Lung (tissue), 12 donors: ENCODE results near the gene POLE. TPM values are rescaled to one million over a fixed set of nuclear protein-coding genes. Genes with fewer than 3 reads are reported as not detected.

Experiments
- ATAC-seq: fragments of 200-7000 bp; cut with Tn5 transposase; one replicate; pipeline ENCODE4 v1.9.1; 2020; ENCODE audit warnings: moderate number of reproducible peaks; ENCODE audit not compliant: insufficient read depth, low FRiP score
- DNase-seq, 3 donors: peaks; one replicate each; pipeline ENCODE4 v3.0.0-alpha.2; 2013 to 2017
- H3K27ac ChIP-seq, 2 donors: one replicate each; pipeline ENCODE4 v1.5.1; 2013; ENCODE audit warnings: mild to moderate bottlenecking in 2 of 2, moderate library complexity in 2 of 2, control low read depth in 1 of 2, inconsistent platforms in 1 of 2, low read depth in 1 of 2, low read length in 1 of 2
- H3K27me3 ChIP-seq, 3 donors: one replicate each; pipeline ENCODE4 v1.5.1; 2013; ENCODE audit warnings: low read length in 2 of 3; ENCODE audit not compliant: control insufficient read depth in 3 of 3, insufficient read depth in 3 of 3
- H3K36me3 ChIP-seq, 4 donors: one replicate each; pipeline ENCODE4 v1.5.1; 2013; ENCODE audit warnings: low read length in 4 of 4, mild to moderate bottlenecking in 1 of 4, moderate library complexity in 1 of 4; ENCODE audit not compliant: control insufficient read depth in 4 of 4, insufficient read depth in 4 of 4
- H3K4me1 ChIP-seq, 5 donors: one replicate each; pipeline ENCODE4 v1.5.1; 2013; ENCODE audit warnings: low read length in 5 of 5, mild to moderate bottlenecking in 2 of 5, moderate library complexity in 1 of 5; ENCODE audit not compliant: control insufficient read depth in 5 of 5, insufficient read depth in 5 of 5
- H3K4me3 ChIP-seq: one replicate; pipeline ENCODE4 v1.5.1; 2013; ENCODE audit warnings: mild to moderate bottlenecking, control low read depth, moderate library complexity
- H3K9ac ChIP-seq, 2 donors: one replicate each; pipeline ENCODE4 v1.5.1; 2013; ENCODE audit warnings: low read length in 2 of 2, control low read depth in 1 of 2; ENCODE audit not compliant: insufficient read depth in 1 of 2
- H3K9me3 ChIP-seq, 4 donors: one replicate each; pipeline ENCODE4 v1.5.1; 2013; ENCODE audit warnings: low read length in 3 of 4, mild to moderate bottlenecking in 1 of 4, moderate library complexity in 1 of 4; ENCODE audit not compliant: control insufficient read depth in 4 of 4, insufficient read depth in 3 of 4
- WGBS, 2 donors: extraction: QIAGEN DNeasy Blood & Tissue Kit; methylation state at CpG; one replicate each; pipeline ENCODE4 v1.1.7; 2013; 5-methylcytosine and 5-hydroxymethylcytosine counted together
- polyA plus RNA-seq, 2 donors: library from polyadenylated mRNA; stranded (reverse); fragments of 200-250 nt; gene quantifications; one replicate each; pipeline ENCODE4 v1.2.1, GENCODE V29; 2013
- total RNA-seq, 2 donors: library from RNA; depleted of rRNA in 1 of 2; stranded (reverse); fragments of >200 nt in 1 of 2; gene quantifications; one replicate each; pipeline ENCODE4 v1.2.1, GENCODE V29; 2014 to 2021
- TF ChIP-seq, protein P1 (sequence below): IDR thresholded peaks from 2 replicates; pipeline ENCODE4 v1.5.1; 2012; ENCODE audit warnings: mild to moderate bottlenecking; ENCODE audit errors: control extremely low read depth, extremely low read depth
- donor health status: control.
- donor health status: control.
- donor health status: Bipolar disorder and iron deficiency.
- donor health status: healthy.
- donor health status: DM: yes; HTN: yes; CAD: no.

The POLE gene
- total and polyA plus RNA-seq, 4 donors = 9.3 to 49.9 (median 25.3) TPM

DNA sequence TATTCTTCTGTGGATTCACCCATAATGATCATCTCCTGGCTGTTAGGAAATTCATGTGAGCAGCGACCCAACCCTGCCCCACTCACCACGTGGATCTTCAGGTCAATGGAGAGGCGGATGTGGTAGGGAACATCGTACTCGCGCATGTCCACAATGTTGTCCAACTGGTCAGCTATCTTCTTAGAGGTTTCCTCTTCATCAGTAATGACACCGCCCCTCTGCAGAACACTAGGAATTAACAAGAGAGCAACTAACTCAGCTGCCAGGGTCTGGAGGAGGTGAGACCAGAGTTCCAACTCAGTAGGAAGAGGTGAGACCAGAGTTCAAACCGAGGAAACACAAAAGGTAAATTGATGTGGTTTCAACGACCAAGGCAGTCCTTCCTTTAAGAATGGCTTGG, 9.7 kb downstream of the POLE start:
- 92% methylated on average over 9 of the region's 9 CpGs for WGBS, 2 donors

GRCh38 chr12:132675757-132676432, 11.2 kb downstream of the POLE start:
- 95 to 97% methylated on average over 14 of the region's 14 CpGs for WGBS, 2 donors
- H3K36me3 ChIP-seq = peaks cover 10 to 49% (median 21%) of the 10 kb centered on the region in 4 donors
- no peak overlapping the region for H3K27ac ChIP-seq
- H3K9ac ChIP-seq = no peak overlapping the region
- H3K27me3 ChIP-seq = no peaks in the 10 kb centered on the region
- TF ChIP-seq, protein P1, sequence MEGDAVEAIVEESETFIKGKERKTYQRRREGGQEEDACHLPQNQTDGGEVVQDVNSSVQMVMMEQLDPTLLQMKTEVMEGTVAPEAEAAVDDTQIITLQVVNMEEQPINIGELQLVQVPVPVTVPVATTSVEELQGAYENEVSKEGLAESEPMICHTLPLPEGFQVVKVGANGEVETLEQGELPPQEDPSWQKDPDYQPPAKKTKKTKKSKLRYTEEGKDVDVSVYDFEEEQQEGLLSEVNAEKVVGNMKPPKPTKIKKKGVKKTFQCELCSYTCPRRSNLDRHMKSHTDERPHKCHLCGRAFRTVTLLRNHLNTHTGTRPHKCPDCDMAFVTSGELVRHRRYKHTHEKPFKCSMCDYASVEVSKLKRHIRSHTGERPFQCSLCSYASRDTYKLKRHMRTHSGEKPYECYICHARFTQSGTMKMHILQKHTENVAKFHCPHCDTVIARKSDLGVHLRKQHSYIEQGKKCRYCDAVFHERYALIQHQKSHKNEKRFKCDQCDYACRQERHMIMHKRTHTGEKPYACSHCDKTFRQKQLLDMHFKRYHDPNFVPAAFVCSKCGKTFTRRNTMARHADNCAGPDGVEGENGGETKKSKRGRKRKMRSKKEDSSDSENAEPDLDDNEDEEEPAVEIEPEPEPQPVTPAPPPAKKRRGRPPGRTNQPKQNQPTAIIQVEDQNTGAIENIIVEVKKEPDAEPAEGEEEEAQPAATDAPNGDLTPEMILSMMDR = no peak
- no peak for DNase-seq
- H3K4me3 ChIP-seq = no peak overlapping the region
- H3K9me3 ChIP-seq = no peaks in the 10 kb centered on the region
- ATAC-seq = no peak
- H3K4me1 ChIP-seq = no peaks in the 10 kb centered on the region

More for the DNA sequence above, 9.7 kb downstream of the POLE start:
- no peak for ATAC-seq
- TF ChIP-seq, protein P1 = no peak
- Histone ChIP-seq H3K36me3 (peaks cover 10 to 41% (median 21%) of the 10 kb centered on the region in 4 donors), H3K27ac (no peak overlapping the region), H3K27me3 (no peaks in the 10 kb centered on the region), H3K4me3 (no peak overlapping the region), H3K9ac (no peak overlapping the region), H3K4me1 (no peaks in the 10 kb centered on the region), H3K9me3 (no peaks in the 10 kb centered on the region)
- DNase-seq = no peak

- no peaks in the 10 kb centered on the region for H3K27me3 ChIP-seq
- H3K9ac ChIP-seq = no peak overlapping the region
- H3K27ac ChIP-seq = no peak overlapping the region
- TF ChIP-seq, protein P1 = no peak
- peaks cover 12 to 52% (median 22%) of the 10 kb centered on the region in 4 donors for H3K36me3 ChIP-seq
- no peaks in the 10 kb centered on the region for H3K4me1 ChIP-seq
- no peak overlapping the region for H3K4me3 ChIP-seq
- ATAC-seq = no peak
- WGBS, 2 donors = 96% methylated on average over 5 of the region's 5 CpGs
- H3K9me3 ChIP-seq = no peaks in the 10 kb centered on the region
- no peak for DNase-seq
Measured at GRCh38 chr12:132674561-132674960, 12.6 kb downstream of the POLE start.
